Activated naive CD8-positive, alpha-beta T cell treated with anti-CD3 and anti-CD28 coated beads, Interleukin-2, amount 10 ng/mL, durations not matched to agents 7 days and 5 days (primary cell): ENCODE measurements around the gene SLC35A4. TPM values are rescaled to one million over a fixed set of nuclear protein-coding genes. Genes with fewer than 3 reads are reported as not detected.
A peak's percentile ranks its signal among the peaks of the same experiment; 100 is the strongest.
"Not testable (repeated sequence)": the region's sequence is repeated elsewhere in the genome, so short reads cannot be mapped to it uniquely, and the experiment has no call there.

ENCODE experiments used
- ATAC-seq: fragments of 150-1000 bp; cut with Tn5 transposase; one replicate; pipeline ENCODE4 v1.10.0; 2021; ENCODE audit warnings: low read depth, moderate library complexity
- POLR2A ChIA-PET: fragments of 350-600 bp; sonication (Branson Sonifier 250); formaldehyde crosslinking; loops from one replicate; lab custom pipeline; 2021; ENCODE audit warnings: antibody characterized with exemption; lab: Charles Lee
- DNase-seq: peaks from one replicate; pipeline ENCODE4 v3.0.0; 2021
- H3K27ac Mint-ChIP-seq: one replicate; pipeline ENCODE4 v1.8.0; 2022; ENCODE audit warnings: mild to moderate bottlenecking, mixed read lengths
- H3K27me3 Mint-ChIP-seq: one replicate; pipeline ENCODE4 v1.8.0; 2022; ENCODE audit warnings: mild to moderate bottlenecking, moderate library complexity, mixed read lengths
- H3K36me3 Mint-ChIP-seq: one replicate; pipeline ENCODE4 v1.8.0; 2021; ENCODE audit warnings: mild to moderate bottlenecking, mixed read lengths
- H3K4me1 Mint-ChIP-seq: one replicate; pipeline ENCODE4 v1.8.0; 2021; ENCODE audit warnings: mixed read lengths
- H3K4me3 Mint-ChIP-seq: one replicate; pipeline ENCODE4 v1.8.0; 2022; ENCODE audit warnings: mild to moderate bottlenecking, moderate library complexity, mixed read lengths
- H3K9me3 Mint-ChIP-seq: one replicate; pipeline ENCODE4 v1.8.0; 2021; ENCODE audit warnings: mixed read lengths
- total RNA-seq, 2 experiments: library from RNA; stranded (reverse); gene quantifications; one replicate each; pipeline ENCODE4 v1.2.3, GENCODE V29; 2021

The SLC35A4 gene
- total RNA-seq, 2 experiments from 2014 or later = 80.8 to 94.0 TPM

- peaks cover 10% of the 10 kb centered on the region for H3K4me1 Mint-ChIP-seq
- H3K4me3 Mint-ChIP-seq = no peak overlapping the region
- no peaks in the 10 kb centered on the region for H3K27me3 Mint-ChIP-seq
- H3K36me3 Mint-ChIP-seq = peaks cover 5% of the 10 kb centered on the region
- DNase-seq (no peak), ATAC-seq (no peak)
- POLR2A ChIA-PET = no interaction called here
- no peaks in the 10 kb centered on the region for H3K9me3 Mint-ChIP-seq
- no peak overlapping the region for H3K27ac Mint-ChIP-seq
These were observed 9.5 kb downstream of the SLC35A4 start for GRCh38 chr5:140574165-140574564.

GRCh38 chr5:140575309-140575708 is 10.7 kb downstream of the SLC35A4 start:
- DNase-seq (no peak), ATAC-seq (no peak)
- Mint-ChIP-seq H3K9me3 (no peaks in the 10 kb centered on the region), H3K4me1 (peaks cover 7% of the 10 kb centered on the region), H3K36me3 (peaks cover 4% of the 10 kb centered on the region), H3K27ac (no peak overlapping the region), H3K4me3 (no peak overlapping the region), H3K27me3 (peaks cover 2% of the 10 kb centered on the region)
- POLR2A ChIA-PET = no interaction called here

GRCh38 chr5:140576776-140577201 is 12.2 kb downstream of the SLC35A4 start:
- H3K36me3 Mint-ChIP-seq = peaks cover 4% of the 10 kb centered on the region
- DNase-seq (no peak), ATAC-seq (peak; percentile 82)
- POLR2A ChIA-PET = interaction anchor here (1.7 kb wide), 1 partner anchor 20 kb away, joined by 9 read pairs; the partner anchor contains the start of gene SRA1
- H3K9me3 Mint-ChIP-seq = no peaks in the 10 kb centered on the region
- H3K27ac Mint-ChIP-seq = no peak overlapping the region
- peaks cover 6% of the 10 kb centered on the region for H3K4me1 Mint-ChIP-seq
- peaks cover 13% of the 10 kb centered on the region for H3K27me3 Mint-ChIP-seq
- no peak overlapping the region for H3K4me3 Mint-ChIP-seq

GRCh38 chr5:140579188-140579747 is 14.6 kb downstream of the SLC35A4 start:
- H3K9me3 Mint-ChIP-seq, POLR2A ChIA-PET, DNase-seq, H3K27ac Mint-ChIP-seq, H3K4me1 Mint-ChIP-seq, H3K4me3 Mint-ChIP-seq, H3K36me3 Mint-ChIP-seq, ATAC-seq: not testable (repeated sequence)
- peaks cover 22% of the 10 kb centered on the region for H3K27me3 Mint-ChIP-seq

- POLR2A ChIA-PET = no interaction called here
- H3K4me3 Mint-ChIP-seq = no peak overlapping the region
These were observed 22.9 kb downstream of the SLC35A4 start for GRCh38 chr5:140587495-140587894.

GRCh38 chr5:140588311-140589070 is 23.9 kb downstream of the SLC35A4 start:
- POLR2A ChIA-PET = no interaction called here
- H3K36me3 Mint-ChIP-seq = no peaks in the 10 kb centered on the region
- no peak overlapping the region for H3K4me3 Mint-ChIP-seq
- H3K27ac Mint-ChIP-seq = no peak overlapping the region
- no peak for ATAC-seq
- H3K27me3 Mint-ChIP-seq = peaks cover 14% of the 10 kb centered on the region
- DNase-seq = no peak
- peaks cover under 1% of the 10 kb centered on the region for H3K9me3 Mint-ChIP-seq
- no peaks in the 10 kb centered on the region for H3K4me1 Mint-ChIP-seq

More at GRCh38 chr5:140587495-140587894, 22.9 kb downstream of the SLC35A4 start:
- H3K4me1 Mint-ChIP-seq = no peaks in the 10 kb centered on the region
- H3K27me3 Mint-ChIP-seq = peaks cover 16% of the 10 kb centered on the region
- no peaks in the 10 kb centered on the region for H3K36me3 Mint-ChIP-seq
- ATAC-seq (no peak), DNase-seq (no peak)
- H3K27ac Mint-ChIP-seq = no peak overlapping the region
- peaks cover 2% of the 10 kb centered on the region for H3K9me3 Mint-ChIP-seq

- Mint-ChIP-seq H3K36me3 (no peaks in the 10 kb centered on the region), H3K27me3 (peaks cover 16% of the 10 kb centered on the region), H3K4me3 (no peak overlapping the region), H3K9me3 (no peaks in the 10 kb centered on the region), H3K4me1 (no peaks in the 10 kb centered on the region), H3K27ac (no peak overlapping the region)
- POLR2A ChIA-PET = no interaction called here
- ATAC-seq (no peak), DNase-seq (no peak)
These were observed 26.2 kb downstream of the SLC35A4 start for GRCh38 chr5:140590861-140591260.

GRCh38 chr5:140591747-140592372 is 27.2 kb downstream of the SLC35A4 start:
- Mint-ChIP-seq H3K4me3 (no peak overlapping the region), H3K36me3 (no peaks in the 10 kb centered on the region), H3K27ac (no peak overlapping the region), H3K4me1 (no peaks in the 10 kb centered on the region), H3K9me3 (no peaks in the 10 kb centered on the region), H3K27me3 (peaks cover 8% of the 10 kb centered on the region)
- no peak for DNase-seq
- ATAC-seq = no peak
- POLR2A ChIA-PET = no interaction called here

- H3K4me3 Mint-ChIP-seq, H3K36me3 Mint-ChIP-seq, DNase-seq, H3K27ac Mint-ChIP-seq, POLR2A ChIA-PET, H3K9me3 Mint-ChIP-seq, H3K27me3 Mint-ChIP-seq, ATAC-seq, H3K4me1 Mint-ChIP-seq: not testable (repeated sequence)
These were observed 28.4 kb downstream of the SLC35A4 start for GRCh38 chr5:140593070-140593469.

GRCh38 chr5:140594169-140594568 is 29.5 kb downstream of the SLC35A4 start:
- no peaks in the 10 kb centered on the region for H3K9me3 Mint-ChIP-seq
- H3K27me3 Mint-ChIP-seq = peaks cover 5% of the 10 kb centered on the region
- DNase-seq (no peak), ATAC-seq (no peak)
- H3K36me3 Mint-ChIP-seq = no peaks in the 10 kb centered on the region
- no peak overlapping the region for H3K4me3 Mint-ChIP-seq
- H3K4me1 Mint-ChIP-seq = no peaks in the 10 kb centered on the region
- POLR2A ChIA-PET = no interaction called here
- H3K27ac Mint-ChIP-seq = no peak overlapping the region

GRCh38 chr5:140595538-140596300 is 31.1 kb downstream of the SLC35A4 start:
- H3K36me3 Mint-ChIP-seq = no peaks in the 10 kb centered on the region
- H3K27me3 Mint-ChIP-seq = peaks cover 5% of the 10 kb centered on the region
- no peak overlapping the region for H3K4me3 Mint-ChIP-seq
- no peak overlapping the region for H3K27ac Mint-ChIP-seq
- no peaks in the 10 kb centered on the region for H3K4me1 Mint-ChIP-seq
- DNase-seq (no peak), ATAC-seq (no peak)
- POLR2A ChIA-PET = no interaction called here
- no peaks in the 10 kb centered on the region for H3K9me3 Mint-ChIP-seq

GRCh38 chr5:140596321-140596741 is 31.7 kb downstream of the SLC35A4 start:
- no peak for DNase-seq
- POLR2A ChIA-PET = no interaction called here
- H3K4me1 Mint-ChIP-seq = no peaks in the 10 kb centered on the region

GRCh38 chr5:140598836-140599235 is 34.2 kb downstream of the SLC35A4 start:
- Mint-ChIP-seq H3K36me3 (no peaks in the 10 kb centered on the region), H3K9me3 (no peaks in the 10 kb centered on the region), H3K4me1 (no peaks in the 10 kb centered on the region), H3K27me3 (peaks cover 5% of the 10 kb centered on the region), H3K4me3 (no peak overlapping the region), H3K27ac (no peak overlapping the region)
- POLR2A ChIA-PET = no interaction called here
- DNase-seq = no peak
- ATAC-seq = no peak

More at GRCh38 chr5:140596321-140596741, 31.7 kb downstream of the SLC35A4 start:
- no peak overlapping the region for H3K4me3 Mint-ChIP-seq
- ATAC-seq = no peak
- no peaks in the 10 kb centered on the region for H3K36me3 Mint-ChIP-seq
- H3K27me3 Mint-ChIP-seq = peaks cover 5% of the 10 kb centered on the region
- no peak overlapping the region for H3K27ac Mint-ChIP-seq
- no peaks in the 10 kb centered on the region for H3K9me3 Mint-ChIP-seq
